ENCODE results near the gene MYB.

DNA sequence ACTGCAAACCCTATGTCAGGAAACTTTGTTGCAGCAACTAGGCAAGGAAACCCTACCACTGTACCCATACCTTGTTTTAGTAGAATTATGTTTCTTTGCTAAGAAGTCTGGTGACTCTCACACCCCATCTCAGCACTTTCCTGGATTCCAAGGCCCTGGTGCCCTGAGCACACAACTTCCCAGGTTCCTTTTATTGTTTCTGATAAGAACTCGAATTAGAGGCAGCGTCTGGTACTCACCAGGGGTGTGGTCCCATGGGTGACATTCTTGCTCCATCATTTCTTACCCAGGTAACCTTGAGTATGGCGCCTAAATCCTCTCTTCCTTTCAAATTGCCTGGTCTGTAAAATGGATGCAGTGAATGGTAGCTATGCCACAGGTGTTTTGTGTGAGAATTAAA is 34.1 kb downstream of the MYB start:
- TF ChIP-seq POLR2A (IDR thresholded peaks at IDR 0.05; ENCODE audit: low read depth, low read length) (no peak), SPI1 (IDR thresholded peaks at IDR 0.05; ENCODE audit: low read depth, low read length) (no peak), POLR2AphosphoS5 (IDR thresholded peaks at IDR 0.05; ENCODE audit: low read depth, low read length) (no peak)
